Right renal cortex interstitium (tissue), 3 donors: ENCODE measurements around the gene SPARCL1. TPM values are rescaled to one million over a fixed set of nuclear protein-coding genes. Genes with fewer than 3 reads are reported as not detected.
"Not testable (repeated sequence)": the region's sequence is repeated elsewhere in the genome, so short reads cannot be mapped to it uniquely, and the experiment has no call there.

ENCODE experiments used
- DNase-seq, 3 donors: peaks; one replicate each; pipeline ENCODE4 v3.0.0-alpha.2; 2013; ENCODE audit warnings: low read depth in 3 of 3, low spot score in 2 of 3
- polyA plus RNA-seq, 3 donors: library from polyadenylated mRNA; unstranded; fragments of 120-200 nt; gene quantifications; one replicate each; pipeline ENCODE4 v1.2.1, GENCODE V29; 2013; ENCODE audit not compliant: insufficient read length in 3 of 3

Gene SPARCL1
- polyA plus RNA-seq, 3 donors, result 8.6 to 25.5 (median 11.6) TPM

- DNase-seq, result no peak
These were observed 67.1 kb downstream of the SPARCL1 start for GRCh38 chr4:87462102-87462501.

GRCh38 chr4:87461281-87461700 is 67.9 kb downstream of the SPARCL1 start:
- DNase-seq, result no peak

GRCh38 chr4:87458913-87459312 is 70.3 kb downstream of the SPARCL1 start:
- DNase-seq, result no peak

DNA sequence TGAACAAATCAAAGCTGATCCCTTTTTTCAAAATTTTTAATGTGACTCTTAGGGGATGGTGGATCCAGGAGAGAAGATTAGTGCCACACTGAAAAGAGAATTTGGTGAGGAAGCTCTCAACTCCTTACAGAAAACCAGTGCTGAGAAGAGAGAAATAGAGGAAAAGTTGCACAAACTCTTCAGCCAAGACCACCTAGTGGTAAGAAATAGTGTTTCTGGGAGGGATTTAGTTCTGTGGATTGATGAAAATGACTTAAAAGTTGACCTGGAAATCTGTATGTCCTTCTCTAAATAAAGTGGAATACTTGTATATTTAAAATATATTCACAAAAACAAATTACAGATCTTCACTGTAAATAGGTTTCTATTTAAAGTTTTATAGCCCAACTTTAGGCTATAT is 77.6 kb downstream of the SPARCL1 start:
- no peak for DNase-seq

GRCh38 chr4:87446375-87446774 is 82.8 kb downstream of the SPARCL1 start:
- DNase-seq, result not testable (repeated sequence)

DNA sequence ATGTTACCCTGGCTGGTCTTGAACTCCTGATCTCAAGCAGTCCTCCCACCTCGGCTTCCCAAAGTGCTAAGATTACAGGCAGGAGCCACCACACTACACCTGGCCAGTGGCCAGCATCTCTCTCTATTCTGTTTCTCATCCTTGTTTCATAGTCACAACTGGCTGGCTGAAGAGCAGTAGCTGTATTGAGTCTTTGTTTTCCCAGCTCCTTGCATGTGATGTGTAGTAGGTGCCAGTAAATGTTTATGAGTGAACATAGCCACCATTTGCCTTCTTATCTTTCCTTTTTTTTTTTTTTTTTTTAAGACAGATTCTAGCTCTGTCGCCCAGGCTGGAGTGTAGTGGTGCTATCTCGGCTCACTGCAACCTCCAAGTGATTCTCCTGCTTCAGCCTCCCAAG is 83.2 kb downstream of the SPARCL1 start:
- DNase-seq, result no peak

DNA sequence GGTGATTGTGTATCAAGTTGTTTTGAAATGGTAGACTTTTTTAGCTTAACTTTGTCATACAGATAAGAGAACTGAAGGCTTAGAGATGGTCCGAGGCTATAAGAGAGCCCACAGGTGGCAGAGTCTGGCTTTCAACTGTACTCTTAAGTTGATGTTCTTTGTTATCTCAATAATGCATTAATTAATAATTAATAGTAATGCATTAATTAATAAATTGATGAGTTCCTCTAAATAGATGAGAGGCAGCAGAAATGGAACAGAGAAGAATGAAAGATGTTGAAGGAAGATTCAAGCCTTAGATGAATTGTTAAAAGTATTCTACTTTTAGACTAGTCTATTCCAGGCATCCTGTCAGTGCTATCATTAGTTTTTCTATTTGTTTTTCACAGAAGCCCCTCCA is 84.4 kb downstream of the SPARCL1 start:
- no peak for DNase-seq

GRCh38 chr4:87442889-87443288 is 86.3 kb downstream of the SPARCL1 start:
- no peak for DNase-seq

DNA sequence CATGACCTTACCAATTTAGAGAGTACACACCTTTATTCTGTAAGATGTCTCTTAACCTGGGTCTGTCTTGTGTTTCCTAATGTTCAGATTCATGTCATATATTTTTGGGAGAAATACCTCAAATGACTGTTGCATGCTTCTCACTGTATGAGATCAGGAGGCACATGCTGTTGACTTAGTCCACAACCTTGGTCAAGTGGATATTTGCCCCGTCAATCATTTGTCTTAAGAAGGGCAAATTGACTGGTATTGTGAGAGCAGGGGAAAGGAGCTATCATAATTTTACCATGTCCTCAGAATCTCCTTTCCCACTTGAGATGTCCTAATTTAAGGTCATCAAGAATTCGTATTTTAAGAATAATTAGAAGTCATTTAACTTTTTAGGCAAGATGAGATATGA is 95.8 kb downstream of the SPARCL1 start:
- DNase-seq, result no peak

DNA sequence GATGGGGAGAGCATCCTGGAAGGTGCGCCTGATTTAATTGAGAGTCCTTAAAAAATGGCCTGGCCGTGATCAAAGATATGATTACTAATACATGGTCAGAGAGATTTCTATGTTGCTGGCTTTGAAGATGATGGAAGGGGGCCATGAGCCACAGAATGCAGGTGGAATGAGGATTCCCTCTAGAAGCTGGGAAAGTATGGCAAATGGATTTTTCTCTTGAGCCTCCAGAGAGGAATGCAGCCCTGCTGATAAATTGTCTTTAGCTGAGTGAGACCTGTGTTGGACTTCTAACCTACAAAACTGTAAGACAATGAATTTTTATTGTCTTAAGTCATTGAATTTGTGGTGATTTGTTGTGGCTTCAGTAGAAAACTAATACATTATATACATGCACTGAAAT is 99.1 kb downstream of the SPARCL1 start:
- no peak for DNase-seq

- no peak for DNase-seq
These were observed 100.2 kb downstream of the SPARCL1 start for GRCh38 chr4:87428979-87429378.

DNA sequence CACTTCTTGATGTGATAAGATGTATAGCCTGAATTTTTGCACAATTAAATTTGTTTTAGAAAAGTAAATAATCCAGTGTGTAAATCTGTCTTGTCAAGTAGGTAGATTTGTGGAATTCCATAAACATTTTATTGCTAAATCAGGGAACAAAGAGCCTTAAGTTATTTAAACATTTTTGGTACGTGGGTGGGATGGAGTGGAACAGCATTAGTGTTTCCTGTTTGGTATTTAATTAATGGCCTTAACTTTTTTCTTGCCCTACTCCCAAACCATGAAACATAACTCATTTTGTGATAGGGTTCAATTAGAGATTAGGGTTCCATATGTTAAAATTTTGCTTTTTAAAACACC is 101.7 kb downstream of the SPARCL1 start:
- DNase-seq, result no peak

GRCh38 chr4:87426865-87427517 is 102.2 kb downstream of the SPARCL1 start:
- DNase-seq, result no peak

DNA sequence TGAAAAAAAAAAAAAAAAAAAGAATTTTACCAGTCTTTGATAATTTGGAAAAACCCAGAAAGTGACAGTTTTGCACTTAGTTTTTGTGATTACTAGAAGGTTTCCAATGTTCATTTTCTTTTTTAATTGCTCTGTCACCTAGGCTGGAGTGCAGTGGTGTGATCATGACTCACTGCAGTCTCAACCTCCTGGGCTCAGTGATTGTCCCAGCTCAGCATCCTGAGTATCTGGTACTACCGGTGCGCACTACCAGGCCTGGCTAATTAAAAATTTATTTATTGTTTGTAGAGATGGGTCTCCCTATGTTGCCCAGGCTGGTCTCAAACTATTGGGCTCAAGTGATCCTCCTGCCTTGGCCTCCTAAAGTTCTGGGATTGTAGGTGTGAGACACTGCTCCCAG is 103.5 kb downstream of the SPARCL1 start:
- DNase-seq, result no peak

GRCh38 chr4:87424099-87424543 is 105.1 kb downstream of the SPARCL1 start:
- DNase-seq, result not testable (repeated sequence)

Other genes starting within 250 kb of the SPARCL1 start
- under 1 TPM; 0.14 to 0.32 (median 0.23) TPM for gene HSD17B13, start 206.5 kb downstream of the SPARCL1 start, polyA plus RNA-seq
- 10 to 100 TPM; 57.9 to 71.2 (median 69.2) TPM for gene HSD17B11, start 138.2 kb downstream of the SPARCL1 start, polyA plus RNA-seq
- gene NUDT9, start 106.8 kb downstream of the SPARCL1 start, polyA plus RNA-seq, result 10 to 100 TPM; 76.5 to 79.7 (median 78.8) TPM
- gene DSPP, start 79.2 kb upstream of the SPARCL1 start, polyA plus RNA-seq, result under 1 TPM in 1 of 3 donors, not detected in 2; 0.03 TPM
- not detected for gene DMP1, start 120.9 kb upstream of the SPARCL1 start, polyA plus RNA-seq